Mesenchymal stem cell (in vitro differentiated cells and primary cell): Measurements from ENCODE around the gene C11orf52.

Experiments used
- DNase-seq: peaks from one replicate; pipeline ENCODE4 v3.0.0-alpha.2; 2013
- H2AFZ ChIP-seq: one replicate; pipeline ENCODE4 v1.6.1; 2013; ENCODE audit warnings: low read depth, mild to moderate bottlenecking, control low read depth, inconsistent platforms, low read length, moderate library complexity
- H2AK5ac ChIP-seq: 2 replicates; pipeline ENCODE4 v1.6.1; 2013; ENCODE audit warnings: low read length, moderate library complexity, mild to moderate bottlenecking, inconsistent platforms; ENCODE audit not compliant: severe bottlenecking
- H2BK120ac ChIP-seq: one replicate; pipeline ENCODE4 v1.6.1; 2013; ENCODE audit warnings: low read depth, mild to moderate bottlenecking, inconsistent platforms, low read length, moderate library complexity
- H2BK12ac ChIP-seq, 2 experiments: one replicate each; pipeline ENCODE4 v1.6.1; 2013; ENCODE audit warnings: inconsistent platforms in 2 of 2, low read length in 2 of 2, mild to moderate bottlenecking in 2 of 2, moderate library complexity in 2 of 2, control low read depth in 1 of 2
- H2BK15ac ChIP-seq: one replicate; pipeline ENCODE4 v1.6.1; 2013; ENCODE audit warnings: mild to moderate bottlenecking, low read depth, inconsistent platforms; ENCODE audit not compliant: poor library complexity, severe bottlenecking
- H2BK5ac ChIP-seq: 2 replicates; pipeline ENCODE4 v1.6.1; 2013; ENCODE audit warnings: low read depth, mild to moderate bottlenecking, low read length, control low read depth, inconsistent platforms; ENCODE audit not compliant: poor library complexity, severe bottlenecking
- H3K14ac ChIP-seq, 2 experiments: one replicate each; pipeline ENCODE4 v1.6.1; 2013; ENCODE audit warnings: inconsistent platforms in 2 of 2, low read length in 2 of 2, control low read depth in 1 of 2, mild to moderate bottlenecking in 1 of 2, moderate library complexity in 1 of 2
- H3K18ac ChIP-seq, 2 experiments: one replicate each; pipeline ENCODE4 v1.6.1; 2013; ENCODE audit warnings: inconsistent platforms in 2 of 2, low read length in 2 of 2, control low read depth in 1 of 2, low read depth in 1 of 2, mild to moderate bottlenecking in 1 of 2
- H3K23ac ChIP-seq, 2 experiments: one replicate each; pipeline ENCODE4 v1.6.1; 2013; ENCODE audit warnings: inconsistent platforms in 2 of 2, low read length in 2 of 2, mild to moderate bottlenecking in 2 of 2, moderate library complexity in 2 of 2, control low read depth in 1 of 2
- H3K27ac ChIP-seq: 2 replicates; pipeline ENCODE4 v1.5.1; 2013; ENCODE audit warnings: mild to moderate bottlenecking, moderate library complexity, low read length, control low read depth, inconsistent platforms; ENCODE audit not compliant: poor library complexity, severe bottlenecking
- H3K27me3 ChIP-seq, 2 experiments: 2 replicates each; pipeline versions ENCODE4 v1.6.1 to v1.7.0; 2013; ENCODE audit warnings: low read length in 2 of 2, mild to moderate bottlenecking in 2 of 2, moderate library complexity in 2 of 2, control low read depth in 1 of 2, inconsistent platforms in 1 of 2; ENCODE audit not compliant: control insufficient read depth in 1 of 2, insufficient read depth in 1 of 2
- H3K36me3 ChIP-seq, 2 experiments: 2 replicates each; pipeline versions ENCODE4 v1.6.1 to v1.7.0; 2013; ENCODE audit warnings: low read length in 2 of 2, control low read depth in 1 of 2, inconsistent platforms in 1 of 2, low read depth in 1 of 2, mild to moderate bottlenecking in 1 of 2; ENCODE audit not compliant: insufficient read depth in 2 of 2, control insufficient read depth in 1 of 2
- H3K4ac ChIP-seq, 2 experiments: one replicate each; pipeline ENCODE4 v1.6.1; 2013; ENCODE audit warnings: inconsistent platforms in 2 of 2, low read length in 2 of 2, mild to moderate bottlenecking in 2 of 2, moderate library complexity in 2 of 2, control low read depth in 1 of 2, low read depth in 1 of 2
- H3K4me1 ChIP-seq: 2 replicates; pipeline ENCODE4 v1.6.1; 2013; ENCODE audit warnings: low read depth, low read length, control low read depth; ENCODE audit not compliant: control insufficient read depth, insufficient read depth
- H3K4me2 ChIP-seq: 2 replicates; pipeline ENCODE4 v1.6.1; 2013; ENCODE audit warnings: low read length, mild to moderate bottlenecking, inconsistent platforms; ENCODE audit not compliant: poor library complexity, severe bottlenecking
- H3K4me3 ChIP-seq, 2 experiments: 2 replicates each; pipeline versions ENCODE4 v1.5.1 to v1.7.0; 2013; ENCODE audit warnings: low read length in 2 of 2, mild to moderate bottlenecking in 2 of 2, control low read depth in 1 of 2, low read depth in 1 of 2; ENCODE audit not compliant: insufficient read depth in 1 of 2
- H3K79me1 ChIP-seq: replicated peaks from 2 replicates; pipeline ENCODE4 v1.6.1; 2013; ENCODE audit warnings: mild to moderate bottlenecking, control low read depth, low read length, inconsistent platforms; ENCODE audit not compliant: poor library complexity, severe bottlenecking
- H3K9ac ChIP-seq: 2 replicates; pipeline ENCODE4 v1.7.0; 2013; ENCODE audit warnings: mild to moderate bottlenecking, low read length, moderate library complexity
- H3K9me3 ChIP-seq: 2 replicates; pipeline ENCODE4 v1.7.0; 2013; ENCODE audit warnings: mild to moderate bottlenecking, low read length; ENCODE audit not compliant: control insufficient read depth
- H4K8ac ChIP-seq: one replicate; pipeline ENCODE4 v1.6.1; 2013; ENCODE audit warnings: inconsistent platforms, mild to moderate bottlenecking, low read length, moderate library complexity
- H4K91ac ChIP-seq: one replicate; pipeline ENCODE4 v1.6.1; 2013; ENCODE audit warnings: mild to moderate bottlenecking, low read length, inconsistent platforms
- WGBS: methylation state at CpG from one replicate; pipeline ENCODE4 v1.1.7; 2013; ENCODE audit warnings: mixed read lengths; 5-methylcytosine and 5-hydroxymethylcytosine counted together

C11orf52 gene

GRCh38 chr11:111937844-111938243 lies 19.1 kb downstream of the C11orf52 start:
- Histone ChIP-seq H3K27ac (peak overlapping the region; percentile 46), H3K27me3 (no peaks in the 10 kb centered on the region), H3K23ac (peak overlapping the region in 1 of 2 experiments; percentile 23), H3K4ac (peak overlapping the region; percentile 59 to 81), H4K91ac (peak overlapping the region; percentile 92), H2AFZ (peak overlapping the region; percentile 15), H2BK120ac (peak overlapping the region; percentile 71), H3K4me2 (peak overlapping the region; percentile 64), H4K8ac (peak overlapping the region; percentile 76), H3K36me3 (no peaks in the 10 kb centered on the region), H2BK5ac (peak overlapping the region; percentile 74), H3K9me3 (no peaks in the 10 kb centered on the region), H3K9ac (peak overlapping the region; percentile 77), H3K4me3 (peak overlapping the region in 1 of 2 experiments; percentile 81), H3K79me1 (peaks cover 16% of the 10 kb centered on the region), H2BK12ac (peak overlapping the region; percentile 72 to 83), H3K4me1 (peaks cover 23% of the 10 kb centered on the region), H3K18ac (peak overlapping the region; percentile 52 to 92), H2BK15ac (no peak overlapping the region), H2AK5ac (peak overlapping the region; percentile 28), H3K14ac (peak overlapping the region in 1 of 2 experiments; percentile 79)
- peak; percentile 35 for DNase-seq
- WGBS = 62% methylated on average over 7 of the region's 7 CpGs

DNA sequence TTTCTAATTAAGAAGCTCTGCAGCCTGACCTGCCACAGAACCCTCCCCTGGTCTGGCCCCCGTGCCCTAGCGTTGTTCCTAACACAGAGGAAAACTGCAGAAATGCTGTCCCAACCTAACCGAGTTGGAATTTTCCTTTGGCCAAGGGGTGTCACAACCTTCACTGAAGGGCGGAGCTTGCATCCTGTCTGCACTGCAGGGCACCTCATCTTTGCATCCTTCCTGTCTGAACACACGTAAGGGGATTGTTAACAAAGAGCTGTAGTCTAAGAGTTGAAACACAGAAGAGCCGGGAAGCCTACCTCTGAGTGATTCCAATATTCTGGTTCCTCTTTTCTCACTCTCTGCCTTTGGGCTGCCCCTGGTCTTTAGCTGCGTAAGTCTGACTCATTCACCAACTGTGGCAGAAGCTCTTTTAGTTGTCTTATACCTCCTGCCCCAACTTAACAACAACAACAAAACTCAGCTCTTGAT lies 20.0 kb downstream of the C11orf52 start:
- Histone ChIP-seq H3K9me3 (no peaks in the 10 kb centered on the region), H3K4me1 (peaks cover 21% of the 10 kb centered on the region), H3K18ac (peak overlapping the region in 1 of 2 experiments; percentile 50), H3K4me2 (peak overlapping the region; percentile 26), H3K79me1 (peaks cover 16% of the 10 kb centered on the region), H4K8ac (peak overlapping the region; percentile 27), H2AFZ (no peak overlapping the region), H2BK12ac (no peak overlapping the region), H2BK120ac (peak overlapping the region; percentile 55), H2BK15ac (no peak overlapping the region), H2BK5ac (peak overlapping the region; percentile 15), H3K4ac (no peak overlapping the region), H3K9ac (peak overlapping the region; percentile 77), H3K4me3 (peak overlapping the region in 1 of 2 experiments; percentile 81), H3K36me3 (no peaks in the 10 kb centered on the region), H3K27me3 (no peaks in the 10 kb centered on the region), H3K23ac (no peak overlapping the region), H4K91ac (no peak overlapping the region), H2AK5ac (peak overlapping the region; percentile 5), H3K14ac (no peak overlapping the region), H3K27ac (peak overlapping the region; percentile 46)
- DNase-seq = peak; percentile 81
- WGBS = 24% methylated on average over 7 of the region's 7 CpGs

GRCh38 chr11:111939836-111940604 lies 21.3 kb downstream of the C11orf52 start:
- H2BK15ac ChIP-seq = no peak overlapping the region
- H3K79me1 ChIP-seq = peaks cover 16% of the 10 kb centered on the region
- H3K27me3 ChIP-seq = no peaks in the 10 kb centered on the region
- no peak overlapping the region for H3K23ac ChIP-seq
- H3K4me1 ChIP-seq = peaks cover 19% of the 10 kb centered on the region
- H3K4me2 ChIP-seq = no peak overlapping the region
- H2BK5ac ChIP-seq = no peak overlapping the region
- peak overlapping the region; percentile 78 for H3K27ac ChIP-seq
- H3K14ac ChIP-seq = no peak overlapping the region
- H4K91ac ChIP-seq = no peak overlapping the region
- H4K8ac ChIP-seq = no peak overlapping the region
- H3K4ac ChIP-seq = no peak overlapping the region
- H2AK5ac ChIP-seq = peak overlapping the region; percentile 50
- no peak overlapping the region for H2BK12ac ChIP-seq
- H3K36me3 ChIP-seq = no peaks in the 10 kb centered on the region
- H2AFZ ChIP-seq = no peak overlapping the region
- DNase-seq = peak; percentile 76
- no peaks in the 10 kb centered on the region for H3K9me3 ChIP-seq
- H3K4me3 ChIP-seq = no peak overlapping the region
- WGBS = 88% methylated on average over 2 of the region's 4 CpGs
- peak overlapping the region; percentile 77 for H3K9ac ChIP-seq
- no peak overlapping the region for H3K18ac ChIP-seq
- H2BK120ac ChIP-seq = no peak overlapping the region

- Histone ChIP-seq H3K9ac (no peak overlapping the region), H3K18ac (no peak overlapping the region), H2BK5ac (no peak overlapping the region), H3K4ac (no peak overlapping the region), H3K23ac (no peak overlapping the region), H3K9me3 (no peaks in the 10 kb centered on the region), H3K36me3 (no peaks in the 10 kb centered on the region), H3K4me1 (peaks cover 17% of the 10 kb centered on the region), H4K91ac (no peak overlapping the region), H2BK12ac (no peak overlapping the region), H2BK15ac (no peak overlapping the region), H3K4me3 (no peak overlapping the region), H3K79me1 (peaks cover 21% of the 10 kb centered on the region), H2AK5ac (peak overlapping the region; percentile 38), H3K27ac (no peak overlapping the region), H2BK120ac (no peak overlapping the region), H4K8ac (no peak overlapping the region), H2AFZ (no peak overlapping the region), H3K27me3 (no peaks in the 10 kb centered on the region), H3K14ac (no peak overlapping the region), H3K4me2 (no peak overlapping the region)
- 93% methylated on average over 5 of the region's 5 CpGs for WGBS
- DNase-seq = no peak
Observed at GRCh38 chr11:111941963-111942362, 23.2 kb downstream of the C11orf52 start.
